HG02759 (cell line): Measurements from ENCODE around the gene MAN2B1.
"Not testable (repeated sequence)": the region's sequence is repeated elsewhere in the genome, so short reads cannot be mapped to it uniquely, and the experiment has no call there.

Experiments used
- ATAC-seq: cut with Tn5 transposase; IDR thresholded peaks from one replicate; pipeline ENCODE4 v1.9.1; 2021; ENCODE audit warnings: mild to moderate bottlenecking, moderate library complexity; ENCODE audit not compliant: unreplicated experiment

The MAN2B1 gene

DNA sequence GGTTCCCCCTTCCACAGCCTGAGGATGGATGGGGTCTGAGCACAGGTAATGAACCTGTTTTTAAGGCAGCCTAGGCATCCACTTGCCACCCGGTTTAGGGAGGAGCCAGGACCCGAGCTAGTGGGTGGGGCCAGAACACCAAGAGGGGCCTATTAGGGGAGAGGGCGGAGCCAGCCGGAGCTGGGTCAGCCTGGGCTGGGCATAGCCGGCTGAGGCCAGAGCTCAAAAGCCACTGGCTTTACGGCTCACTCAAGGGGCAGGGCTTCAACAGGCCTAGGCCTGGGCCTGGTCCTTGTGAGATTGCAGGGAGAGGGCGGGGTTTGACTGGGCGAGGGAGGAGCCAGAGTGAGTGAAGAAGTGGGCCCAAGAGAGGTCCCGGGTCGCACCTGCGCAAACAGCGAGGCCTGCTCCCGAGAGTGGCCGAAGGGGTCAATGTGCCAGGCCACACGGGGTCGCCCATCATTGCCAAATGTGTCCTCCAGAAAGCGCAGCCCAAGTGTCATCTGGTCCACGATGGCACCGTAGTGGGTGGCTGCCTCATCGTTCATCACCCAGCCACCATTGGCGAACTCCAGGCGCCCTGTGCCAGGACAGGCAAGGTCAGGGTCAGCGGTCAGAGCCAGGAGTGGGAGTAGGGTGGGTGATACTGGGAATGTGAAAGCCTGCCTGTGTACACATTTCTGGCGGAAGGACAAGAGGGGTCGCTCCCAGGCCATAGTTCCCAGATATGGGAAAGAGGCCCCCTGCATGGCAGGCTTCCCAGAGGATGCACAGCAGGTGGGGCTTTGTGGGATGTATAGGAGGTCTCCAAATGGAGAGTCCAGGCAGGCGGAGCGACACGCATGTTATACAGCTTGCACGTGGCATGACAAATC is 1.9 kb downstream of the MAN2B1 start:
- no peak for ATAC-seq

- no peak for ATAC-seq
Observed at GRCh38 chr19:12660980-12661379, 5.6 kb downstream of the MAN2B1 start.

DNA sequence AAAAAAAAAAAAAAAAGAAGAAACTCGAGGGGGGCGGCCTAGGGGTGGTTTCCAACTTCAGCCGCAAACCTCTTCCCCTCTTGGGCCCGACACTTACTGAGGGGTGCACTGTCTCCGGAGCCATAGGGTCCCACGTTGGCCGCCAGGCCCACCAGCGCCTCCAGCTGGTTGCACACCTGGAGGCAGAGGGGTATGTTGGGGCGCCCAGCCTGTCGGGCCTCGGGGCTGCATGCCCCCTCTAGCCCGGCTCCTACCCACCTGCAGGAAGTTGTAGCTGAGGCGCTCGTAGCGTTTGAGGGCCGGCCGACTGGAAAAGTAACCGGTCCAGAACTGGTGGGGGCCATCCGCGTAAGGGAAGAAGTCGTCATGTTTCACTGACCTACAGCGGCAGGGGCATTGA is 8.6 kb downstream of the MAN2B1 start:
- ATAC-seq = no peak

GRCh38 chr19:12656899-12657571 is 9.5 kb downstream of the MAN2B1 start:
- no peak for ATAC-seq

GRCh38 chr19:12655546-12655945 is 11.0 kb downstream of the MAN2B1 start:
- no peak for ATAC-seq

GRCh38 chr19:12652219-12652618 is 14.3 kb downstream of the MAN2B1 start:
- no peak for ATAC-seq

DNA sequence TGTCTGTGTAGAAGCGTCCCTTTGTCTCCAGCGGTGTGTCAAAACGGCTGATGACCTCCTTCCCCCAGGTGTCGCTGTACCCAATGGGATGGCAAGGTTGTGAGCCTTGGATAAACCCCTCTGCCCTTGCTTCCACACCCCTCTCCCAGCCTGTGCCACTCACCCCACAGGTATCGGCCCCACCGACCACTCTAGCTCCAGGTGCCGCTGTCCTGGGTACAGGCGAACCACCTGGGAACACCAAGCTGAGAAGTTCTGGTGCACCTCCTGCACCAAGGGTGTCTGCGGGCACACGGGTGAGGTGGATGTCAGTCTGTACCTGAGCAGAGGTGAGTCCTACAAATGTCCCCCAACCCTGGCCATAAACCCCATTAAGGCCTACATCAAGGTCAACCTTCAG is 16.6 kb downstream of the MAN2B1 start:
- no peak for ATAC-seq

DNA sequence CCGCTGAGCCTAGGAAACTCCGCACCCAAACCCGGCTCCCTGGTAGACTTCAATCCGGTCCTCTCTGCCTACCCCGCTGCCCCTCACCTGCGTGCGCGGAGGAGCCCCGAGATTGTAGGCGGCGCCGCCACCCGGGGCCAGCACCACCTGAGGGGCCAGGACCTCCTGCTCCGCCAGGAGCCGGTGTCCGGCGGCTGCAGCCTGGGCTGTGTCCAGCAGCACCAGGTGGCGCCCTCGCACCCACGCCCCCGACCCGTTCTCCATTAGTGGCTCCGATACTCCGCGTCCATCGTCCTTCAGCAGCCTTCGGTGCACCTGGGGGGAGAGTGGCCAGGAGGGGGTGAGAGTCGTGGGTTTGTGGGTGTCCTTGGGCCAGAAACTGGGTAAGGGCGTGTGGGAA is 18.5 kb downstream of the MAN2B1 start:
- no peak for ATAC-seq

DNA sequence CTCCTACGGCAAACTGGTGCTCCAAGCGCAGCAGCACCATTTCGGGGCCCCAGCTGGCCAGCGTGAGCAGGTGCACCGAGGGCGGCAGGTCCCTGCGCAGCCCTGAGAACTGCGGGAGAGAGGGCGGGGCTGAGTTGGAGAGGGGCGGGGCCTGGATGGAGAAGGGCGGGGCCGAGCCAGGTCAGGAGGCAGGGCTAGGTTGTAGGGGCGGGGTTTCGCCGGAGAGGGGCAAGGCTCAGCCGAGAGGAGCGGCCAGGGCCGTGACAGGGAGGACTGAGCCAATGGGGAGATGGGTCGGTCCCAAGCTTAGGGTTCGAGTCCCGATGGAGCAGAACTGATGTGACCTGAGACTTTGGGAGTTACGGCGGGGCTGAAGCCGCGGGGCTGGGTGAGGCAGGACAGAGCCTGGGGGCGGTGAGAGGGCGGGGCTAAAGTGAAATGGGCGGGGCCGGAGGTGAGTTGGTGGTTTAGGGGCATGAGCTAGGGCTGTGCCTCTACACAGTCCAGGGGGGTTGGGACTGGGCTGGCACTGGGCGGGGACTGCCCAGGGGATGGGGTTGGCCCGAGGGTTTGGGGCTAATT is 19.0 kb downstream of the MAN2B1 start:
- no peak for ATAC-seq

DNA sequence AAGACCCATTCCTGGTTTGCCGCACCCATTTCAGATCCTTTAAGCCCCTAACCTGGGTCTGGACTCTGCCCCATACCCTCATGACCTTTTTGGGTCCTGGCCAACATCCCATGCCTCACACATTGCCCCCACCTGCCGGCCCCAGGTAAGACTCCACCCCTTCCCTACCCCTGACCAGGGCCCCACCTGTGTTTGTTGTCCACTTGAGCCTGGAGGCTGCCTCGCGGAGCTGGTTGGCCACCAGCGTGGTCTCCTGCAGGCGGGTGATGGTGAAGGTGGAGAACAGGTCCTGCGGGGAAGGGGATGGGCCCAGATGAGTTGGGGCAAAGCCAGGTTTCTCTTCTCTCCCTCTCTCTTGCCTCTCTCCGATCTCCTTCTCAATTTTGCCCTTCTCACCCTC is 19.5 kb downstream of the MAN2B1 start:
- no peak for ATAC-seq

GRCh38 chr19:12646551-12646950 is 20.0 kb downstream of the MAN2B1 start:
- ATAC-seq = no peak

GRCh38 chr19:12643716-12644115 is 22.8 kb downstream of the MAN2B1 start:
- not testable (repeated sequence) for ATAC-seq

- ATAC-seq = no peak
Observed at GRCh38 chr19:12642506-12642905, 24.0 kb downstream of the MAN2B1 start.

- no peak for ATAC-seq
Observed at GRCh38 chr19:12641456-12641855, 25.1 kb downstream of the MAN2B1 start.

DNA sequence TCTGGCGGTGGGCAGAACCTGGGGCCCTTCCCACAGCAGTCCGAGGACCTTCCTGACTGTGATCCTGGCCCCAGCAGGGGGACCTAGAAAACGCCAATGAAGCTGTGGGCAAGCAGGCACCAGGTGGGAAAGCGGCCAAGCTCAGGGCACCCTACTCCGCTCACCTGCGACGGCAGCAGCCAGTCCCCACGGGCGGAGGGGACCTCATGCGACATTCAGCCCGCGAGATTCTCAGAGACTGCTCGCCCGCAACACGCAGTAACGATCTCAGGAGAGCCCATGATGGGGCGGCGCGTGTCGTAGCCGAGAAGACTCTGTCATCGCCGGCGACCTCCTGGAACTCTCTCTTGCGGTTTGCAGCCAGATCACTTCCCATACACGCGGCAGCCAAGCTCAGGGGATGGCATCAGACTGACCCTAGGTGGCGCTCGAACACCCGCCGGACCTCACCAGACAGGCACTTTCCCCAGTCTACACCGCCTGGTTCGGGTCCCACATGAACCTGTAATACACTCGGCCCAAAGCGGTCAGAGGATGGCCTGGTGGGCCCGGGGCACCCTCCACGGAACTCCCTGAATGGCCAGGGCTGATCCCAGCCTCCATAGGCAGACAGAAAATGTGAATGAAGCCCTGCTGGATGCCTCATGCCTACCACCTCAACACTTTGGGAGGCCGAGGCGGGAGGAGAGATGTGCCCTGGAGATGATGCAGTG is 26.5 kb downstream of the MAN2B1 start:
- no peak for ATAC-seq

DNA sequence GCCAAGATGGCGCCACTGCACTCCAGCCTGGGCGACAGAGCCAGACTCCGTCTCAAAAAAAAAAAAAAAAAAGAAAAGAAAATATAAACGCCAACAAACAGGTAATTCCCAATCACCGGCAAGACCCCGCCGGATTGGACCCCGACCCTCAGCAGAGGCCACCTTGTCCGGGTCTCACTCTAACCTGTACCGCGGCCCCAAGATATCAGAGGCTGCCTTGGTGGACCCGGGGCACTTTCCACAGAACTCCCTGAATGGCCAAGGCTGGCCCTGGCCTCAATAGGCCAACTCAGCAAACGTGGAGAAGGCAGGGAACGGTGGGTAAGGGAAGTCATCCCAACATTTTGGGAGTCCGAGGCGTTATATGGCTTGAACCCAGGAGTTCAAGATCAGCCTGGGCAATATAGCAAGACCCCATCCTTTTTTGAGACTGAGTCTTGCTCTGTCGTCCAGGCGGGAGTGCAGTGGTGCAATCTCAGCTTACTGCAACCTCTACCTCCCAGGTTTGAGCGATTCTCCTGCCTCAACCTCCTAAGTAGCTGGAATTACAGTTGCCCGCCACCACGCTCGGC is 27.8 kb downstream of the MAN2B1 start:
- no peak for ATAC-seq

DNA sequence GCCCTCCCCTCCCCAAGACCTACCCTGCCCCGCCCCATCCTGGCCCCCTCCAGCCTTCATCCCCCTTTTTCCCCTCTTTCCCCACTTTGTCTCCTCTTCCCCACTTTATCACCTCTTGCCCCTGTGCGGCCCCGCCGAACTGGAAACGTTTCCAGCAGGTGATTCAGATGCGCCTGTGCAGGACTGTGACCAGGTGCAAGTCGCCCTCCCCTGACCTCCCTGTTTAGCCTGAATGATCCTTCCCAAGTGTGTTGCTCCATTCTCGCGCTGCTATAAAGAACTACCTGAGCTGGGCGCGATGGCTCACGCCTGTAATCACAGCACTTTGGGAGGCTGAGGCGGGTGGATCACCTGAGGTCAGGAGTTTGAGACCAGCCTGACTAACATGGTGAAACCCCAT is 29.9 kb downstream of the MAN2B1 start:
- no peak for ATAC-seq

DNA sequence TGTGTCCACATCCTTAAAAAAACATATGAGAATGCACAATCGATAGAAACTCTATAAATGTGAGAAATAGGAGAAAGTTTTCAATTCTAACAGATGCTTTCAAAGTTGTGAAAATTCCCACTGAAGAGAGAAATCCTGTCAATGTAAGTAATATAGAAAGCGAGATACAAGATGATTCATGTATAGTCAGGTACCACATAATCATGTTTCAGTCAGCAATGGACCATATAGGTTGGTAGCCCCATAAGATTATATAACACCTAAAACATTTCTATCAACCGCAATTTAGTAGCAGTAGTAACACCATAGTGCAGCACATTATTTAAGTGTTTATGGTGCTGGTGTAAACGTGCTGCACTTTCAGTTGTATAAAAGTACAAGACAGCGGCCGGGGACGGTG is 37.3 kb downstream of the MAN2B1 start:
- ATAC-seq = no peak

DNA sequence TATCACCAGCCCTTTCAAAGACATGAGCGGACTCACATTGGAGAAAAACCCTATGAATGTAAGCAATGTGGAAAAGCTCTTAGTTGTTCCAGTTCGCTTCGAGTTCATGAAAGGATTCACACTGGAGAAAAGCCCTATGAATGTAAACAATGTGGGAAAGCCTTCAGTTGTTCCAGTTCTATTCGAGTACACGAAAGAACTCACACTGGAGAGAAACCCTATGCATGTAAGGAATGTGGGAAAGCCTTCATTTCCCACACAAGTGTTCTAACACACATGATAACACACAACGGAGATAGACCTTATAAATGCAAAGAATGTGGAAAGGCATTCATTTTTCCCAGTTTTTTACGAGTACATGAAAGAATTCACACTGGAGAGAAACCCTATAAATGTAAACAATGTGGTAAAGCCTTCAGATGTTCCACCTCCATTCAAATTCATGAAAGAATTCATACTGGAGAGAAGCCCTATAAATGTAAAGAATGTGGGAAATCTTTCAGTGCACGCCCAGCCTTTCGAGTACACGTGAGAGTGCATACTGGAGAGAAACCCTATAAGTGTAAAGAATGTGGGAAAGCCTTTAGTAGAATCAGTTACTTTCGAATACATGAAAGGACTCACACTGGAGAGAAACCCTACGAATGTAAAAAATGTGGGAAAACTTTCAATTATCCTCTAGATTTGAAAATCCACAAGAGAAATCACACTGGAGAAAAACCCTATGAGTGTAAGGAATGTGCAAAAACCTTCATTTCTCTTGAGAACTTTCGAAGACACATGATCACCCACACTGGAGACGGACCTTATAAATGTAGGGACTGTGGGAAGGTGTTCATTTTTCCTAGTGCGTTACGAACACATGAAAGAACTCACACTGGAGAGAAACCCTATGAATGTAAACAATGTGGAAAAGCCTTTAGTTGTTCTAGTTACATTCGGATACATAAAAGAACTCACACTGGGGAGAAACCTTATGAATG is 38.2 kb downstream of the MAN2B1 start:
- ATAC-seq = no peak

- no peak for ATAC-seq
Observed at GRCh38 chr19:12626958-12627357, 39.6 kb downstream of the MAN2B1 start.
